ENCODE data around the gene CDS1. TPM values are rescaled to one million over a fixed set of nuclear protein-coding genes. Genes with fewer than 3 reads are reported as not detected.
A peak's percentile ranks its signal among the peaks of the same experiment; 100 is the strongest.

CDS1 gene
- total RNA-seq, 4 donors from 2014 or later, result 21.6 to 36.2 (median 24.0) TPM

GRCh38 chr4:84563002-84563401 lies 19.9 kb upstream of the CDS1 start:
- H3K4me3 ChIP-seq, result no peak overlapping the region
- TF ChIP-seq CTCF (IDR thresholded peaks at IDR 0.05), result no peak
- TF ChIP-seq POLR2A (IDR thresholded peaks at IDR 0.05), result no peak
- TF ChIP-seq POLR2AphosphoS5 (IDR thresholded peaks at IDR 0.05), result no peak
- TF ChIP-seq EP300 (IDR thresholded peaks at IDR 0.05), result no peak
- no peaks in the 10 kb centered on the region for H3K9me3 ChIP-seq
- peaks cover 3% of the 10 kb centered on the region for H3K4me1 ChIP-seq
- H3K27me3 ChIP-seq, result no peaks in the 10 kb centered on the region
- 56% methylated on average over 4 of the region's 4 CpGs for WGBS
- H3K27ac ChIP-seq, result peak overlapping the region; percentile 49
- no peak for DNase-seq (ENCODE audit: low spot score in 2 of 2)
- H3K36me3 ChIP-seq, result no peaks in the 10 kb centered on the region

GRCh38 chr4:84565951-84566350 lies 17.0 kb upstream of the CDS1 start:
- WGBS, result 84% methylated on average over 4 of the region's 4 CpGs
- no peak overlapping the region for H3K4me3 ChIP-seq
- H3K4me1 ChIP-seq, result peaks cover 3% of the 10 kb centered on the region
- H3K27ac ChIP-seq, result no peak overlapping the region
- DNase-seq (ENCODE audit: low spot score in 2 of 2), result no peak
- TF ChIP-seq EP300 (IDR thresholded peaks at IDR 0.05), result no peak
- TF ChIP-seq POLR2AphosphoS5 (IDR thresholded peaks at IDR 0.05), result no peak
- no peak for TF ChIP-seq CTCF (IDR thresholded peaks at IDR 0.05)
- no peak for TF ChIP-seq POLR2A (IDR thresholded peaks at IDR 0.05)
- no peaks in the 10 kb centered on the region for H3K36me3 ChIP-seq
- H3K27me3 ChIP-seq, result no peaks in the 10 kb centered on the region
- H3K9me3 ChIP-seq, result no peaks in the 10 kb centered on the region

- Histone ChIP-seq H3K9me3 (no peaks in the 10 kb centered on the region), H3K4me1 (no peaks in the 10 kb centered on the region), H3K27me3 (no peaks in the 10 kb centered on the region), H3K36me3 (no peaks in the 10 kb centered on the region), H3K4me3 (no peak overlapping the region), H3K27ac (no peak overlapping the region)
- no peak for DNase-seq (ENCODE audit: low spot score in 2 of 2)
- TF ChIP-seq CTCF (IDR thresholded peaks at IDR 0.05) (no peak), POLR2AphosphoS5 (IDR thresholded peaks at IDR 0.05) (no peak), POLR2A (IDR thresholded peaks at IDR 0.05) (no peak), EP300 (IDR thresholded peaks at IDR 0.05) (no peak)
- 52% methylated on average over 3 of the region's 3 CpGs for WGBS
Observed at GRCh38 chr4:84568496-84568895, 14.4 kb upstream of the CDS1 start.

GRCh38 chr4:84569009-84569408 lies 13.9 kb upstream of the CDS1 start:
- H3K4me3 ChIP-seq, result no peak overlapping the region
- no peaks in the 10 kb centered on the region for H3K36me3 ChIP-seq
- H3K27ac ChIP-seq, result no peak overlapping the region
- no peaks in the 10 kb centered on the region for H3K27me3 ChIP-seq
- TF ChIP-seq POLR2AphosphoS5 (IDR thresholded peaks at IDR 0.05), result no peak
- TF ChIP-seq EP300 (IDR thresholded peaks at IDR 0.05), result no peak
- no peak for TF ChIP-seq POLR2A (IDR thresholded peaks at IDR 0.05)
- TF ChIP-seq CTCF (IDR thresholded peaks at IDR 0.05), result no peak
- DNase-seq (ENCODE audit: low spot score in 2 of 2), result no peak
- no peaks in the 10 kb centered on the region for H3K9me3 ChIP-seq
- no peaks in the 10 kb centered on the region for H3K4me1 ChIP-seq
- WGBS, result 89% methylated on average over 2 of the region's 2 CpGs

- TF ChIP-seq POLR2A (IDR thresholded peaks at IDR 0.05) (no peak), CTCF (IDR thresholded peaks at IDR 0.05) (no peak), EP300 (IDR thresholded peaks at IDR 0.05) (no peak), POLR2AphosphoS5 (IDR thresholded peaks at IDR 0.05) (no peak)
- no peaks in the 10 kb centered on the region for H3K4me1 ChIP-seq
- no peak for DNase-seq (ENCODE audit: low spot score in 2 of 2)
- H3K9me3 ChIP-seq, result no peaks in the 10 kb centered on the region
- no peak overlapping the region for H3K4me3 ChIP-seq
- H3K27me3 ChIP-seq, result no peaks in the 10 kb centered on the region
- no peaks in the 10 kb centered on the region for H3K36me3 ChIP-seq
- 80% methylated on average over 4 of the region's 4 CpGs for WGBS
- no peak overlapping the region for H3K27ac ChIP-seq
Observed at GRCh38 chr4:84573385-84574068, 9.4 kb upstream of the CDS1 start.
